ENCODE measurements around the gene ATXN7L1.
"Not testable (repeated sequence)": the region's sequence is repeated elsewhere in the genome, so short reads cannot be mapped to it uniquely, and the experiment has no call there.

ATXN7L1 gene

DNA sequence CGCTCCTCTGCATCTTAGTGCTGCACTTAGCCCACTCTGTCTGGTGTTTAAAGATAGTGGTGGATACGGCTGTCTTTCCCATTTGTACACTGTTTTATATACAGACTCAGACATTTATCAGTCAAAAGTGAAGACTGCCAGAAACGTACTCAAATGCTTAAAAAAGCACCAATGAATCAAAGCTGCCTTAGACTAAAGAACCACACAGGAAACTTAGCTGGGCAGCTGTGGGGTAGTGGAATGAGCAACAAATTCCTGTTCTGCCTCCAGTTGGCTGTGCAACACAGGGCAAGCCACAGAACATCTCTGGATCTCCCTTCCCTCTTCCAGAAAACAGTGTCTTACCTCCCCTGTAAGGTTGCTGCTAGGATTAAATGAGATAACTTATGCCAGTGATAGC, 76.0 kb downstream of the ATXN7L1 start:
- DNase-seq, result no peak

DNA sequence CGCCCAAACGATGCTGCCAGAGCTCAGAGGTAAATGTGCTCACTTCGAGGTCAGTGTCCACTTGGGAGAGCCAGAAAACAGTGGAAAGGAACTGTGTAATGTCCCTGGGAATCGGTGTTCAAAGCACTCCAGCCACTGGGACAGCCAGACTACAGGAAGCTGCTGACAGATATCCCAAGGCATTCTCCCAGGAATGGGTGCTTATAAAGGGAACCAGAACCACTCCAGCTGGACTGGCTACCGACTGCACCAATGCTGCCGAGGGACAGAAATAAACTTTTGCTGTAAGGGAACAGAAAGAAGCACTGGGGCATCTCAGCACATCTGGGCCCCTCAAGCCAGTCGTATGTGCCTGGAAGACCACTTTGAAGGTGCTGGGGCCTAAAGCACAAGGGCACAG, 76.7 kb downstream of the ATXN7L1 start:
- no peak for DNase-seq

DNA sequence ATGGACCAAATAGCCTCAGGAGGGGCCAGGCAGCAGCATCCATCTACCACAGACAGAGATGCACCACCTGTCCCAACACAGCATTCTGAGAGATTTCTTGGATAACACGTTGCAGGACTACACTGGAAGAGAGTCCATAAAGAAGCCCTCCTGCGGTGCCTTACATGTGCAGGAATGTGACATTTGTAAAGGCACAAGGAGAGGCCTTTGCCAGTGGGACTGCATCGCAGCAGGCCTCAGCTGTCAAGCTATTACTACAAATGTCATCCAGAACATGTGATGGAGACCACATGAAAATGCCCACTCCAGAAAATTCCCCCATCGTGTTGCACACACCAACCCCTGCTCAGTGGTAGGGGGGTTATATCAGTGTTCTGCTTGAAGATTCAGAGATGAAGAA, 77.4 kb downstream of the ATXN7L1 start:
- DNase-seq, result no peak

DNA sequence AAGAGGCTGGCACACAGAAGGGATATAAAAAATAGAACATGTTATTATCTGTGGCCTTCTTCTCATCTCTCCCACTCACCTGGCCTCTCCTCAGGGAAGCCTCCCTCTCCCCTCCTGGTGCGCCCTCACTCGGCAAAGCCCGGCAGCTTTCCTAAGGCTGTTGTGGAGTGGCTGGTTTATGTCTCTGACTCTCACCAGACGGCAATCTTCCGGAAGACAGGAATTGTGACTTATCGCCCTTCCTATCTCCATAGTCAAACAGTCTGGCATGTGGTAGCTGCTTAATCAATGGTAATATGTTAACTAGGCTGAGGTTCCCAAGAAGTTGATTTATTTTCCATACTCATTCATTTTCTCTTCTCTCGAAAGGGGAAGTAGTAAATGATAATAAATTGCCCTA, 78.7 kb downstream of the ATXN7L1 start:
- DNase-seq, result no peak

DNA sequence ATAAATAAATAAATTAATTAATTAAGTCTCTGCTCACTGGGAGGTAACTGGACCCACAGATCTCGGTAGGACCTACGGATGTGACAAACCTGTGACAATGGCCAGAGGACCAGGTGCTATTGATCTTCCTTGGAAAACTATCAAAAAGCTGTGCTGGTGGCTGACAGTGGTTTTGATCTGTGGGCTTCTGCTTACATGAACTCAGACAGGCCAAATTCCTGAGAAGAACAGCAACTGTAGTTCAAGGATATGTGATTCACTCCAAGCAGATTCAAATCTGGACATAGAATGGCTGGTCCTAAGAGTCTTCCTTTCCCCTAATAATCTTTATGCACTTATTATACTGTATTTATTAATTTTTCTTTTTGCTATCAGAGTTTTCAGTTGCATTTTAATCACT, 80.0 kb downstream of the ATXN7L1 start:
- DNase-seq, result no peak

DNA sequence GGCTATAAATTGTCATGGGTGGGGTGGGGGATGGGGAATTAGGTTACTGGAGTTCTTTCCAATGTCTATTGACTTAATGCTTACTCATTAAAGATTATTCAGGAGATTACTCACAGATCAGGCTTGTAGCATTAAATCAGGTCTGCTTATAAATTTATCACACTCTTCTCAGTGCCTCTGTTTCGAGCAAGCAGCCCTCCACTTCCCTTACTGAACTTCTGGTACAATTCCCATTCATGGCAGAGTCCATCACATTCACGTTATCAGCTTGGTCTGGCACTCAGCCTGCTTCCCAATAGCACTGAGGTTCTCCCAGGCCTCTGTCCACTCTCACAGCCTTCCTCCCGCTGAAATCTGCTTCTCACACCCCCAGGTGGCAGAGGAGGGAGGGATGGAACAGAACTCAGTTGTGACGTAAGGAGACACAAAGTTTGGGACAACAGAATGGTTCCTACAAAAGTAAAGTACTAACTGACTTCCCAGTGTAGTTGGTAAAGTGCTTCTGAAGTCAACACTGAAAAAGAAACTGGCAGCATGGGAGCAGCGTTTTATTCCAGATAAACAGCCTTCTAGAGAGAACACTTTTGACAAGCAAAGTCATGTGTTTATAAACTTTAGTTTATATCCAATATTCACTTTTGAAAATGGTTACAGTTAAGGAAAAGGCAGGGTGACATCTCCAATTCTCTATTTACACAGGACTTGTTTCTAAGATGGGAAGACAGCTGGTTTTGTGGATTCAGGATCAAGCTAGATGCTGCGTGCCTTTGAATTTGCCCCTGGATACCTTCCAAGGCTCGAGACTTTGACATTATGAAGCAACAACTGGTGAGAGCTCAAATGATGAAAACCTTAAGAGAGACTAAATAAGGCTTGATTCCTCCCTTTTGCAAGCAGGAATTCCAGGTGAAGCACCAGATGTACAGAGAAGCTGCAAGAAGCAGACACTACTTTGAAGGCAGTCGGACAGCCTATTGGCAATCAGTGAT, 81.4 kb downstream of the ATXN7L1 start:
- peak; percentile 37 for DNase-seq

DNA sequence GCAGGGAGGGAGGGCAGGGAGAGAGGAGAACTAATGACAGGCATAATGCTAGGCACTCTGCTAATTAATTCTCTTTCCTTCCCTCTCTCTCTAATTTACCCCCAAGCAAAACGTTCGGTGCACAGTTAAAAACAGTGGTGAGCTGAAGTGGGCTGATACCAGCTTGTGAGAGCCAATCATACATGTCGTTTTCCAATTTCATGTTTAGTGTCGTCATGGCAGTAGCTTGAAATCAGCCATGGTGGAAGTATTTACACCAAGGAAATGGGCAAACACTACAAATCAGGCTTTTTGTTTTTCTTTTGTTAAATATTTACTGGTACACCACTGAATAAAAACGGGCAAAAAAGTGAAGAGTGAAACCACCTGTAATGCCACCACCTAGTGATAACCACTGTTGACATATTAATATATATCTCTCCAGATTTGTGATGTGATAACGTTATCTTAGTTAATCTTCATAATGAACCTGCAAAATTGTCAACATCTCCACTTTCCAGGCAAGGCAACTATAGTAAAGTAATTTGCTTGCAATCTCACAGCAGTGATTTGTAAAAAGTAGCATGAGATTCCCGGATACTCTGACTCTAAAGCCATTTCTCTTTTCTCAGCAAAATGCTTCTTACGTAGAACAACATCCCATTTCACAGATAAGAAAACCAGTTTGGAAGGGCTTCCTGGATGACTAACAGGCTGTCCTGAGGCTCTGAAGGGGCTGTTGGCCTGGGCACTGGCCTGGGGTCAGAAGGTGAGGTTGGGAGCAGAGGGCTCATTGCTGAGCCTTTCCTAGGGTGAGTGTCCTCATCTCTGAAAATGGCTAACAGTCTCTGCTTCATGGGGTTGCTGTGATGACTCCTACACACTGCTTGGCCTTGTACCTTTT, 83.7 kb downstream of the ATXN7L1 start:
- no peak for DNase-seq

DNA sequence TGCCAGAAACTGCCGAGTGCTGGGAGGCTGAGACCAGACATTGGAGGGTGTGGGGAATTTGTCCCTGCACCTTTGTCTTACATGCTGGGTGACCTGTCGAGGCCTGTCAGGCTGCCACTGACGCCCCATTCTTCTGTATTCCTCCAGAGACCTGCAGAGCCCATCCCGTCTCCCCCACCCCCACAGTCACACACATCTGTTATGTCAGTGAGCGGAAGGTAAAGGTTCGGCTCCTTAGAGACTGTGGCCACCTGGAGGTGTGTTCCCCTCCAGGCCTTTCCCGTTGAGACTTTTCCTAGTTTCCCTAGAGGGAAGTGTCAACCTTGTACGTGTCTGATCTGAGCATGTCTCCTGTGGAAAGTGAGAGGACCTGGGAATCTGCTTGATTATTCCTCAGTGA, 84.5 kb downstream of the ATXN7L1 start:
- peak; percentile 25 for DNase-seq

DNA sequence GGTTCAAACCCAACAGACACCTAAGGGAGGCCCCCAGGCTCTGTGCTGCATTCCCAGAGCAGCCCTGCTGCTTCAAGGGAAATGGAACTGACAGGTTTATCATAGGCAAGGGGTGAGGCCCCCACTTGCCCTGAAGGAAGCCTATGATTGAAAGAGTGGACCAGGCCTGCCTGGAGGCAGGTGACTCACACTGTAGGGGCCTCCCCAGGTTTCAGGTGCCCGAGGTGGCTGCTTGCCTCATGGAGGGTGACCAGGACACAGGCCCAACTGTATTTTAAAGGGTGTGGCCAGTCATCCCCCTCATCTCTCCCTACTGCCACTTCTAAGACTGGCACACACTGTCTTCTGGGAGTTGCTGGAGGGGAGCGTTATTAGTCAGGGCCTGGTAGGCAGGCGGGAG, 85.4 kb downstream of the ATXN7L1 start:
- no peak for DNase-seq

DNA sequence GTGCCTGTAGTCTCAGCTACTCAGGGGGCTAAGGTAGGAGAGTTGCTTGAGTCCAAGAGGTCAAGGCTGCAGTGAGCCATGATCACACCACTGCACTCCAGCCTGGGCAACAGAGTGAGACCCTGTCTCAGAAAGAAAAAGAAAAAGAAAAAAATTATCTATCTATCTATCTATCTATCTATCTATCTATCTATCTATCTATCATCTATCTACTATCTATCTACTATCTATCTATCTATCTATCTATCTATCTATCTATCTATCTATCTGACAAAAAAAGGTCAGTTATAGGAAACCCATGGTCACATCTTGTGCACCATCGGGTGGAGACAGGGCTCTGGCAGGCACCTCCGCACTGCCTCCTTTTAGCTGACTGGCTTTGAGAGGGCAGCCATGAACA, 85.9 kb downstream of the ATXN7L1 start:
- DNase-seq, result not testable (repeated sequence)

DNA sequence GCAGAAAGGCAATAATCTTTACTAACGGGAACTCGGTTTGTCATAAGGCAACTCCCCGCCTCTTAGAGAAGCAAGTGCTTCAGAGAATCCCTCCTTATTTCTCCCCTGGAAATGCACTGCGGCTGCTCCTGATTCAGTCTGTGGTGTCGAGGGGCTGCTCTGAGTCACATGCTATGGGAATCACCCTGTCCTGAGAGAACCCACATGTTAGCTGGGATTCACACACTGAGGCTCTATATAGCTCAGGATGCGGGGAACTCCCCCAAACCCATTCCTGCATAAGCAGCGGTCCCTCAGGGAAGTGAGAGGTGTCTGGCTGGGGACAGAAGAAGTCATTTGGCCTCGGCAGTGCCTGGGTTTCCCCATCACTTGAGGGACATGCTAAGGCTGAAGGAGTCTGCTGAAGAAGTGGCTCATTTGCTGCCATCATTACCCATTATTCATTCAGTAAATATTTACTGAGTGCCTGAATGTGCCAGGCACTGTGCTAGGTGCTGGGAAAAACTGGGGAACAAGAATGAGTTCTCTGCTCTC, 87.5 kb downstream of the ATXN7L1 start:
- DNase-seq, result no peak

DNA sequence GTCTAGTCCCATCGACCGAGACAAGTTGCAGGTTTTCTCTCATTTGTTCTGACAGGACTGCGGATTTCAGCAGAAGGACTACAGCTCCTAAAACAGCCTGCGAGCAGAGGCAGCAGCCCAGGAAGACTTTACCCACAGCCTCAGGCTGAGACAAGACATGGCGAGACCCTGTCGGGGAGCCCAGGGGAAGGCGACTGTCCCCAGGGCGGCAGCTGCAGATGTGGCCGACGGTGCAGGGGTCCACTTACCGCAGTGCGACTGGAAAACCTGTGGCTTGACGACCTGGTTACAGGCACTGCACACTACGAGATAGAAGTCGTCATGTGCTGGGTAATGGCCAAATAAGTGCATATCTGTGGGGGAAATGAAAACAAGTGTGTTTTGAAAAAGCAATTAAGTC, 88.0 kb downstream of the ATXN7L1 start:
- no peak for DNase-seq

DNA sequence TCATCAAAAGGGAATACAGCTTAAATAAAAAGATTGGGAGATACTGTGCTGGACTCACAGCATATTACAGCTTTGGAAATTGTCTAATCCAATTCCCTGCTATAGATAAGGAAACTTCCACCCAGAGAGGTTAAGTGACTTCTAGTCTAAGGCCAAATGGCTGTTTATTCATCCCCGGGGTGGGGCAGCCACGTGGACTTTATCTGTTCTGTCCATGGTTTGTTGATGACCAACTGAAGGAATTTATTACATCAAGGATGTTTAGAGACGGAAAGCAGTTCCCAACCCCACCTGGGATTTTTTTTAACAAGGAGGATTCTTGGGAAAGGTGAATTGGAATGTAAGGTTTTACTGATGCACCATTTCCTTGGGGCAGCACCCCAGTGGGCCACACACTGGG, 88.6 kb downstream of the ATXN7L1 start:
- peak; percentile 8 for DNase-seq

DNA sequence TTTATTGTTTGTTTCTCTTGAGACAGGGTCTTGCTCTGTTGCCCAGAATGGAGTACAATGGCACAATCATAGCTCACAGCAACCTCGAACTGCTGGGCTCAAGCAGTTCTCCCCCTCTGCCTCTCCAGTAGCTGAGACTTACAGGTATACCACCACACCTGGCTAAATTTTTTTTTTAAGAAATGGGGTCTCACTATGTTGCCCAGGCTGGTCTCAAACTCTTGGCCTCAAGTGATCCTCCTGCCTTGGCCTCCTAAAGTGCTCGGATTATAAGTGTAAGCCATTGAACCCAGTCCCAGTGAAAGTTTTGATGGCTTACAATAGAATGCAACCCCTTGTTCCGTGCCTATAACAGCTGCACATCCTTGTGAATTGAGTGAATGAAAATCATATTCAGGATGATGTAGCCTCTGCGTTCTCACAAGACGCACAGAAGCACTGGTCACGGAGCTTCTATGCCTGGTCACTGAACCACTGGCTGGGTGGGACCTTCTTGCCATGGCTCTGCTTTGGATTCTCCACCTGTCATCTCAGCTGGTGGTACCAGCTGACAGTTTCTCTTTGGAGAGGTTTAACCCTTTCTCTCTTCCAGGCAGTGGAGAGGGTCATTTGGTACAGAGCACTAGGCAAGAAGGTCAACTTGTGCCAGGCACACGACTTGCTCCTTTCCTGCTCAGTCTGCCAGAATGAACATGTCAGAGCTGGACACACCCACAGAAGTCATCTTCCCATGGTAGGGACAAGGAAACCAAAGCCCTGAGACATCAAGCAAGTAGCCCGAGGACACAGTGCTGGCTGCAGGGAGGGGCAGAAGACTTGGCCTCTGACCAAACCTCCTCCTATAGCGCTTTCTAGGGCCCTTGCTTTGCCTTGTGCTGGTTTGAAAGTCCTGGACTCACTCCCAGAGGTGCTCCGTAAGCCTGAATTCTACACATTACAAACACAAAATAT, 89.6 kb downstream of the ATXN7L1 start:
- DNase-seq, result no peak

DNA sequence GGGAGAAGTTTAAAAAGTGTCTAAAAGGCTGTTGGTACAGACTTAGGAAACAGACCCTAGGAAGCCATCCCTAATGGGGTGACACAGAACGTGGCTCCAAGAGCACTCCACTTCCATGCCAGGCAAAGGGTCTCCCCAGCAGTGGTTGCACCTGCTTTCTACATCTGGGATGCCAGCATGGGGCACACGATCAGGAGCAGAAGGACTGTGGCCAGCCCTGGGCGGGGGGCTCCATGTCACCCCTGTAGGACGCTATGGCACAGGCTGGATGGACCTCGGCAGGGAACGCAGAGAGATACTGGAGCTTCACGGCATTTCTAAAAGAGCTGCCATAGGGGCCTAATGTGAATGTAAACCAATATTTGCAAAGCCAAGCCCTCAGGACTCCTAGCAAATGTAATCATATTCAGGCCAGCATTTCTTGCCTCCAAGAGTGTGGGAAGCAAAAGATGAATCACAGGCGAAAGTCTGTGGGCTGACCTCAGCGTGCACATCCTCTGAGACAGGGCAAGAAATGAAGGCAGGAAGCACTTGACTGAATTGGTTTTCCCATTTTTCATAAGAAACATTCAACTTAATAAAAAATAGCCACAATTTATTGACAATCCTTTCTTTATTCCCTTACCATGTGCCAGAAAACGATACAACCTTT, 93.9 kb downstream of the ATXN7L1 start:
- DNase-seq, result no peak

DNA sequence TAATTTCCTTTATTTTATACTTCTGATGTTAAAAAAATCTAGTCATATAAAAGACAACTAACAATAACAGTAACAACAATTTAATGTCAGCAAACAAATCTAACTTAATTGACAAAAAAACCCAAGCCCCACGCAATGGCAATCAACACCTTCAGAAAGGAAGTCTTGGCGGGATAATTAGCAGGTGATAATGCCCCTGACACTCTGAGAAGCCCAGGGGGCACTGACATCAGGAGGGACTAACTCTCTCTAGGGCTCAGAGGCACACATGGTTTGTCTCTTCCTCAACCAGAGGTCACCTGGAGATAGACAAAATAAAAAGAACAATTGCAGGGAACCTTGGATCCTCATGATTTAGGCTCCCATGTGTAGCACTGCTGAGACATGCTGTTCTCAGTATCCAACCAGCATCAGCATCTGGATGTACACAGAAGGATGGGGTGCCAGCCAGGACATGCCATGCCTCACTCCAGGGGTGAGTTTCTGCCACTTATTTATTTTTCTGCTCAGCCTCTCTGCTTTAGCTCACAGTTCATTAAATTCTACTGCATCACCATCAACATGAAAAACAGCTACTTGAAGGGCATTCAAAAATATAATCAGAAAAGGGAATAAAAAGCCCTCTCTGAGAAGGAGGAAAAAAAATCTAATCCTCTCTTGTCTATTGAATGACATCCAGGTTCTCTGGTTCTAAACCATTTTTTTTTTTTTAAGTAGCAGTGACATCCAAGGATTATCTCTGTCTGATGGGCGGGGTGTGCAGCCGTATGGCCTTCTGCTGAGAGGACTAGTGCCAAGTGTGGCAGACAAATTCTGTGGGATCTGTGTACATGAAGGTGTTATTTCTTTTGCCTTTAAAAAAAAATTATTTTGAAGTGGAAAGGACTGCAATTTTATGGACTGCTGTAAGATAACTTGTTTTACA, 96.3 kb downstream of the ATXN7L1 start:
- peak; percentile 92 for DNase-seq

DNA sequence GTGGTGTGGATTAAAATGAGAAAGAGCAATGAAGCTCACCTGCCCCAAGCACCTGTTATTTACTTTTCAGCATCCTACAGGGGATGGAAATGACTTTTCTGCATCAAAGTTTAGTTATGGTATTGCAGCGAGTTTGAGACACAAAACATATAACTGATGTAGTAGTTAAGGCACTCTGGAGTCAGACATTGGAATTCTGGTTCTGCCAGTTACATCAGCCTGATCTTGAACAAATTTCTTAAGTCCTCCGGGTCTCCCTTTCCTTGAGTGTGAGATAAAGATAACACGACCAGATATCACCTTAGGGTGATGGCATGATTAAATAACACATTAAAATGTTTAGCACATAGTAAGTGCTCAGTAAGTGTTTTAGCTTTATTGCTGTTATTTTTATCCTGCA, 97.4 kb downstream of the ATXN7L1 start:
- no peak for DNase-seq

DNA sequence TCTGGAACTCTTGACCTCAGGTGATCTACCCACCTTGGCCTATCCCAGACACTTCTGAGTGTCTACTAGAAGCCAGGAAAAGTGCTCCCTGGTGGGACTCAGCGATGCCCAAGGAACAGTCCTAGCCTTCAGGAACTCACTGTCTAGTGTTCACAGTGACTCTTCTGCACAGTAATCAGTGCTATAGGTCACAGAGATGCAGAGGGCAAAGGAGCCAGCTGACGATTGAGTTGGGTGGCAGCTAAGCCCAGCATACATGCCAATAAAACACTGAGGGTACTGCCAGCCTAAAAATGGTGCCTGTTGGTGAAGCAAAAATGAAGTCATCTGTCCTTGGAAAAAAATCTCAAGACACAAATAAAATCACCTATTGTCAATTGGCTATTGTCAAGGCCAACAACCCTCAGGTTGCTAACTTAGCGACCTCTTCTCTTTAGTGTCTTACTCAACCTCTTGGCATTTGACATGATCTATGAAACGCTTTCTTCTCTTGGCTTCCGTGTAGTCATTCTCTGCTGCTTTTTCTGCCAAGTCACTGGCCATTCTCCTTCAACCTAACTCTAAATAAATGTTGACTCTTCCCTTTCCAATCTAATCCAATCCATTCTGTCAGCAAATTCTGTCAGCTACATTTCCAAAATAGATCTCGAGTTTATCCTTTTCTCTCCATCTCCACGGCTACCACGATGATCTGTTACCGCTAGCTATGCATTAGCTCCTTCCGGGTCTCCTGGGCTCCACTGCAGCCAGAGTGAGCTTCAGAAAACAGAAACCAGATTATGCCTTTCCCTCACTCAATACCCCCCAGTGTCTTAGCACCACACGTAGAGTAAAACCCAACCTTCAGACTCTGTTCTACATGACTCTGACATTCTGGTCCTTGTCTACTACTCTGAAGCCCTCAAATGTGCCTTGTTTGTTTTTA, 99.2 kb downstream of the ATXN7L1 start:
- DNase-seq, result no peak

DNA sequence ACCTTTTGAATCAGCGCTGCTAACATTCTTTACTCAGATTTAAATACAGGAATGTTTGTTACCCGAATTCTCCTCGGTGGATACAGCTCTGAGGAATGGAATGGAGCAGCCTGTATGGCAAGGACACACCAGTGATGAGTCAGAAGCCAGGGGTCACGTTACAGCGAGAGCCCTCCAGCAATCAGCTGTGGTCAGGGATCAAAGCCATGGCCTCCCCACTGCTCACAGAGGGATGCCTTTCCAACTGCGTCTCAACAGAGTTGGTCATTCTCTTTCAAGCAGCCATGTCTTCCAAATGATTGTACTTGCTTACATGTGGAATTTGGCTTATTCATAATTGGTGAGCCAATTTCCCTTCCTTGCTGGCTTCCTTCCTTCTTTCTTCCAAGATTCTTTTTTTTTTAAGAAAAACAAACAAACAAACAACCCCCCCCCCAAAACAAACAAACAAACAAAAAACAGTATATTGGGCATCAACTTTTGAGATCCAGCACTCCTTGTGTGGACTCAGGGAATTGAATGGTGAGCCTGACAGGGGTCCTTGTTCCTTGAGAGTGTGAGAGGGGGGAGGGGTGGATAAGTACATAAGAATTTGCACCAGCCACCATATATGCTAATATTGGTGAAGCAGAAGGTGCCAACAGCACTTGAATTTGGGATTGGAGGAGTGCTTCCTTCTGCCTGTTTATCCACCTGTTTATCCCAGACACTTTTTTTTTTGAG, 100.2 kb downstream of the ATXN7L1 start:
- DNase-seq, result peak; percentile 20

Data from NCI-H82 (cell line).